ENCODE results near the gene ERCC2.

ERCC2 gene

DNA sequence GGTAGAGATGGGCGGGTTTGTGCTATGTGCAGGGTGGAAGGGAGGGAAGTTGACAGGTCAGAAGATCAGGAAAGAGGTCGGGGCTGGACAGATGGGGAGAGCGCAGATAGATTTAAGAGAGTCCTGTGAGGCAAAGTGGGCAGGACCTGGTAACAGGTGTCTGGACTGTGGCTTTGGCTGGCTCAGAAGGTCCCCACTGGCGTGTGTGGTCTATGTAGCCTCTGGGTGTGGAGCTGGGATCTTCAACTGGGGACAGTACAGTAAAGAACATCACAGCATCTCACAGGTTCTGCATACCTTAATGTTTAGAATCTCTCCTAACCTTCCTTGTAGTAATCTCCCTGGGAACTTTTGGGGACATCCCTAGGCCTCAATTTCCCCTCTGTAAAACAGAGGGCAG is 65.4 kb downstream of the ERCC2 start:
- no peak overlapping the region for H3K27ac ChIP-seq (ENCODE audit: low read length)
- peaks cover 6% of the 10 kb centered on the region for H3K4me1 ChIP-seq (ENCODE audit: control insufficient read depth, low read depth, low read length)
- H3K27me3 ChIP-seq (ENCODE audit: control insufficient read depth, insufficient read depth, low read length): peaks cover 17% of the 10 kb centered on the region
- no peaks in the 10 kb centered on the region for H3K9me3 ChIP-seq (ENCODE audit: control insufficient read depth, low read depth, low read length)
- H3K36me3 ChIP-seq (ENCODE audit: control insufficient read depth, low read depth, low read length): no peaks in the 10 kb centered on the region
- H3K9ac ChIP-seq (ENCODE audit: low read length): no peak overlapping the region
- H3K4me3 ChIP-seq (ENCODE audit: low read length): no peak overlapping the region

DNA sequence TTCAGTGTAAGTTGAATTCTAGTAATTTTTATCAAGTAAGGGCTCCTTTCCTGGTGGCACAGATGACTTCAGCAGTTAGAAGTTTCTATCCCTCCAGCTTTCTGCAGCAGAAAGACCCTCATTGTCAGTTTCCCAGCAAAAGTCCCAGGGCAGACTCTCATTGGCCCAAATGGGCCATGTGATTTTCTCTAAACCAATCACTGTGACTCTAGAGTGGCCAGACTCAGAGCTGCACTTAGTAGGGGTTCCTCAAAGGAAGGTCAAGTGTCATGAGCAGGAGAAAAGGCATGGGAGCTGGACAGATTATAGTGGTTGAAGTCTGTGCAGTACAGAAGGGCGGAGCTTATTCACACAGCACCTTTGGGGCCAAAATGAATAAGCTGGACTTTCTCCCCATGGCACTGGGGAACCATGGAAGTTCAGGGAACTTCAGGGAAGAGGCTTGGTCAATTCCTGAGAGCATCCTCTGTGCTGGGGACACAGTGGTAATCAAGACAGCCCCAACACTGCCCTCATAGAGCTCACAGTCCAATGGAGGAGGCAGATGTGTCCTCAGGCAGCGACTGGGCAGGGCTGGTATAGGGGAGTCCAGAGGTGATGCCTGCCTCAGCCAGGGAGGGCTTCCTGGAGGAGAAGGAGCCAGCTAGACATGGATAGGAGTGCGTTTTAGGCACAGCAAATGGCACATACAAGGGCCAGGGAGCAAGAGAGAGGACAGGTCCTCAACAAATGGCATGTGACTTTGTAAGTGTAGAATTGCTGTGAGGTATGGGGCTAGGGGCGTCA is 66.0 kb downstream of the ERCC2 start:
- Histone ChIP-seq H3K36me3 (ENCODE audit: control insufficient read depth, low read depth, low read length) (no peaks in the 10 kb centered on the region), H3K9ac (ENCODE audit: low read length) (no peak overlapping the region), H3K4me3 (ENCODE audit: low read length) (no peak overlapping the region), H3K9me3 (ENCODE audit: control insufficient read depth, low read depth, low read length) (no peaks in the 10 kb centered on the region), H3K27ac (ENCODE audit: low read length) (no peak overlapping the region), H3K4me1 (ENCODE audit: control insufficient read depth, low read depth, low read length) (peaks cover 6% of the 10 kb centered on the region), H3K27me3 (ENCODE audit: control insufficient read depth, insufficient read depth, low read length) (peaks cover 17% of the 10 kb centered on the region)

DNA sequence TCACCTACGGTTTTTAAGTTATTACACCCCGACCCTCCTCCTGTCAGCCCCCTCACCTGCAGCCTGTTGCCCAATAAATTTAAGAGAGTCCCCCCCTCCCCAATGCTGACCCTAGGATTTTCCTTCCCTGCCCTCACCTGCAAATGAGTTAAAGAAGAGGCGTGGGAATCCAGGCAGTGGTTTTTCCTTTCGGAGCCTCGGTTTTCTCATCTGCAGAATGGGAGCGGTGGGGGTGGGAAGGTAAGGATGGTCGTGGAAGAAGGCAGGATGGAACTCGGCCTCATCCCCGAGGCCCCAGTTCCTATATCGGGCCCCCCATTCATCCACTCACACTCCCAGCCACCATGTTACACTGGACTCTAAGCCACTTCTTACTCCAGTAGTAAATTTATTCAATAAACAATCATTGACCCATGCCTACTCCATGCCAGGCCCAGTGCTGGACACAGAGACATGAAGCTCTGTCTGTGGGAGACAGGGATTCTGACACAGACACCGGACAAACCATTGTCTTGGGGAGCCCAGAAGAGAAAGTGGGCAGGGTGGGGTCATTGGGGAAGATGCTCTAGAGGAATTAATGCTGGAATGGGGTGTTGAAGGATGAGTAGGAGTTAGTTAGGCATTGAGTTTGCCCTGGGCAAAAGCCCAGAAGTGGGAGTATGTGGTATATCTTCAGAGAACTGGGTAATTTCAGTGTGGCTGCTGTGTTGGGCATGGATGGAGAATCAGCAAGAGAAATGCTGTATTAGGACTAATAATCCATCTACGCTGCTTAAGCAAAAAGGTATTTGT is 66.9 kb downstream of the ERCC2 start:
- Histone ChIP-seq H3K4me3 (ENCODE audit: low read length) (no peak overlapping the region), H3K9ac (ENCODE audit: low read length) (no peak overlapping the region), H3K27me3 (ENCODE audit: control insufficient read depth, insufficient read depth, low read length) (peaks cover 17% of the 10 kb centered on the region), H3K27ac (ENCODE audit: low read length) (no peak overlapping the region), H3K4me1 (ENCODE audit: control insufficient read depth, low read depth, low read length) (peaks cover 5% of the 10 kb centered on the region), H3K9me3 (ENCODE audit: control insufficient read depth, low read depth, low read length) (no peaks in the 10 kb centered on the region), H3K36me3 (ENCODE audit: control insufficient read depth, low read depth, low read length) (no peaks in the 10 kb centered on the region)

DNA sequence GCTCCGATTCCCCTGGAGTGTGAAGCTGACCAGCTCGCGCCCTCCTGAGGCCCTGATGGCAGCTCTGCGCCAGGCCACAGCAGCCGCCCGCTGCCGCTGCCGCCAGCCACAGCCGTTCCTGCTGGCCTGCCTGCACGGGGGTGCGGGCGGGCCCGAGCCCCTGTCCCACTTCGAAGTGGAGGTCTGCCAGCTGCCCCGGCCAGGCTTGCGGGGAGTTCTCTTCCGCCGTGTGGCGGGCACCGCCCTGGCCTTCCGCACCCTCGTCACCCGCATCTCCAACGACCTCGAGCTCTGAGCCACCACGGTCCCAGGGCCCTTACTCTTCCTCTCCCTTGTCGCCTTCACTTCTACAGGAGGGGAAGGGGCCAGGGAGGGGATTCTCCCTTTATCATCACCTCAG is 68.0 kb downstream of the ERCC2 start:
- Histone ChIP-seq H3K27me3 (ENCODE audit: control insufficient read depth, insufficient read depth, low read length) (peaks cover 17% of the 10 kb centered on the region), H3K4me3 (ENCODE audit: low read length) (no peak overlapping the region), H3K9ac (ENCODE audit: low read length) (no peak overlapping the region), H3K4me1 (ENCODE audit: control insufficient read depth, low read depth, low read length) (peaks cover 3% of the 10 kb centered on the region), H3K36me3 (ENCODE audit: control insufficient read depth, low read depth, low read length) (no peaks in the 10 kb centered on the region), H3K9me3 (ENCODE audit: control insufficient read depth, low read depth, low read length) (no peaks in the 10 kb centered on the region), H3K27ac (ENCODE audit: low read length) (no peak overlapping the region)

Data from iPS-18a (cell line).